PC-9 (cell line): ENCODE results near the gene STAT4. TPM values are rescaled to one million over a fixed set of nuclear protein-coding genes. Genes with fewer than 3 reads are reported as not detected.

ENCODE experiments used
- BruUV-seq: library from RNA; stranded (reverse); fragments of 400-500 nt; replicated peaks from 2 replicates; lab custom pipeline; 2021; lab: Mats Ljungman, UMichigan
- CTCF ChIA-PET: fragments of 300-600 bp; sonication (Branson Sonifier 250); formaldehyde crosslinking; loops from one replicate; lab custom pipeline; 2022; ENCODE audit warnings: antibody characterized with exemption; lab: Charles Lee
- POLR2A ChIA-PET: fragments of 300-600 bp; sonication (Branson Sonifier 250); formaldehyde crosslinking; loops from one replicate; lab custom pipeline; 2022; ENCODE audit warnings: antibody characterized with exemption; ENCODE audit not compliant: unreplicated experiment; lab: Charles Lee
- DNase-seq, 2 experiments: peaks; one replicate each; pipeline versions ENCODE4 v3.0.0 to v3.0.0-alpha.2; 2015 to 2022; ENCODE audit warnings: mixed read lengths in 1 of 2
- H2AFZ ChIP-seq: fragments of 200-600 bp; sonication (generic); 2 replicates; pipeline ENCODE4 v1.8.1; 2017; ENCODE audit warnings: antibody characterized with exemption
- H3F3A ChIP-seq: fragments of 200-600 bp; sonication (generic); 2 replicates; pipeline ENCODE4 v1.8.1; 2017; ENCODE audit warnings: antibody characterized with exemption, mild to moderate bottlenecking, low read depth; ENCODE audit not compliant: insufficient read depth
- H3K27ac ChIP-seq: fragments of 200-600 bp; sonication (generic); 2 replicates; pipeline ENCODE4 v1.6.1; 2016; ENCODE audit warnings: mixed run types
- H3K27me3 ChIP-seq: fragments of 200-600 bp; sonication (generic); 2 replicates; pipeline ENCODE4 v1.6.1; 2016; ENCODE audit warnings: low read depth, mixed run types; ENCODE audit not compliant: insufficient read depth
- H3K36me3 ChIP-seq: fragments of 200-600 bp; sonication (generic); 2 replicates; pipeline ENCODE4 v1.6.1; 2016; ENCODE audit warnings: low read depth, mixed run types
- H3K4me1 ChIP-seq: fragments of 200-600 bp; sonication (generic); replicated peaks from 2 replicates; pipeline ENCODE4 v1.6.1; 2016; ENCODE audit warnings: mixed run types; ENCODE audit not compliant: insufficient read depth
- H3K4me2 ChIP-seq: fragments of 200-600 bp; sonication (generic); 2 replicates; pipeline ENCODE4 v1.6.1; 2017; ENCODE audit warnings: mixed run types
- H3K4me3 ChIP-seq: fragments of 200-600 bp; sonication (generic); 2 replicates; pipeline ENCODE4 v1.6.1; 2016; ENCODE audit warnings: mixed run types
- H3K79me2 ChIP-seq: fragments of 200-600 bp; sonication (generic); 2 replicates; pipeline ENCODE4 v1.6.1; 2017; ENCODE audit warnings: low read depth, mixed run types
- H3K9me2 ChIP-seq: fragments of 200-600 bp; sonication (generic); 2 replicates; pipeline ENCODE4 v1.8.1; 2017; ENCODE audit warnings: mild to moderate bottlenecking; ENCODE audit not compliant: insufficient read depth
- H3K9me3 ChIP-seq: fragments of 200-600 bp; sonication (generic); 2 replicates; pipeline ENCODE4 v1.8.1; 2016; ENCODE audit warnings: low read depth; ENCODE audit not compliant: insufficient read depth
- H4K20me1 ChIP-seq: fragments of 200-600 bp; sonication (generic); 2 replicates; pipeline ENCODE4 v1.8.1; 2017; ENCODE audit not compliant: insufficient read depth
- EZH2 ChIP-seq: fragments of 200-600 bp; sonication (generic); IDR thresholded peaks from 2 replicates; pipeline ENCODE4 v1.8.0; 2017; ENCODE audit warnings: antibody characterized with exemption, low read depth
- intact Hi-C: fragments of 100-400 bp; cut with micrococcal nuclease; formaldehyde crosslinking; loops from one replicate; pipeline ENCODE4 v1.10.0; 2022; ENCODE audit not compliant: unreplicated experiment
- total RNA-seq: library from RNA; stranded (reverse); gene quantifications from 2 replicates; pipeline ENCODE4 v1.2.3, GENCODE V29; 2021
- TF ChIP-seq, protein P1 (sequence below): fragments of 200-600 bp; sonication (generic); conservative IDR thresholded peaks from 2 replicates; pipeline ENCODE4 v1.6.1; 2017; ENCODE audit warnings: mixed run types, antibody characterized with exemption, mild to moderate bottlenecking, moderate library complexity

The STAT4 gene
- total RNA-seq, 1 experiment from 2014 or later: 0.70 TPM

- POLR2A ChIA-PET: no interaction called here
- no peaks in the 10 kb centered on the region for H4K20me1 ChIP-seq
- CTCF ChIA-PET: no interaction called here
- H3F3A ChIP-seq: no peaks in the 10 kb centered on the region
- no peaks in the 10 kb centered on the region for H3K9me2 ChIP-seq
- no peak overlapping the region for H2AFZ ChIP-seq
- no peaks in the 10 kb centered on the region for H3K9me3 ChIP-seq
- intact Hi-C loops: no loop called here
- no TSS peak for BruUV-seq
- no peaks in the 10 kb centered on the region for H3K36me3 ChIP-seq
- DNase-seq: no peak
- no peak overlapping the region for H3K27ac ChIP-seq
- no peaks in the 10 kb centered on the region for H3K27me3 ChIP-seq
- TF ChIP-seq, protein P1, sequence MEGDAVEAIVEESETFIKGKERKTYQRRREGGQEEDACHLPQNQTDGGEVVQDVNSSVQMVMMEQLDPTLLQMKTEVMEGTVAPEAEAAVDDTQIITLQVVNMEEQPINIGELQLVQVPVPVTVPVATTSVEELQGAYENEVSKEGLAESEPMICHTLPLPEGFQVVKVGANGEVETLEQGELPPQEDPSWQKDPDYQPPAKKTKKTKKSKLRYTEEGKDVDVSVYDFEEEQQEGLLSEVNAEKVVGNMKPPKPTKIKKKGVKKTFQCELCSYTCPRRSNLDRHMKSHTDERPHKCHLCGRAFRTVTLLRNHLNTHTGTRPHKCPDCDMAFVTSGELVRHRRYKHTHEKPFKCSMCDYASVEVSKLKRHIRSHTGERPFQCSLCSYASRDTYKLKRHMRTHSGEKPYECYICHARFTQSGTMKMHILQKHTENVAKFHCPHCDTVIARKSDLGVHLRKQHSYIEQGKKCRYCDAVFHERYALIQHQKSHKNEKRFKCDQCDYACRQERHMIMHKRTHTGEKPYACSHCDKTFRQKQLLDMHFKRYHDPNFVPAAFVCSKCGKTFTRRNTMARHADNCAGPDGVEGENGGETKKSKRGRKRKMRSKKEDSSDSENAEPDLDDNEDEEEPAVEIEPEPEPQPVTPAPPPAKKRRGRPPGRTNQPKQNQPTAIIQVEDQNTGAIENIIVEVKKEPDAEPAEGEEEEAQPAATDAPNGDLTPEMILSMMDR: no peak
- no peak for TF ChIP-seq EZH2
- H3K79me2 ChIP-seq: no peaks in the 10 kb centered on the region
- no peak overlapping the region for H3K4me2 ChIP-seq
- H3K4me3 ChIP-seq: no peak overlapping the region
- H3K4me1 ChIP-seq: no peaks in the 10 kb centered on the region
These were observed 84.4 kb downstream of the STAT4 start for GRCh38 chr2:191066197-191066918.

DNA sequence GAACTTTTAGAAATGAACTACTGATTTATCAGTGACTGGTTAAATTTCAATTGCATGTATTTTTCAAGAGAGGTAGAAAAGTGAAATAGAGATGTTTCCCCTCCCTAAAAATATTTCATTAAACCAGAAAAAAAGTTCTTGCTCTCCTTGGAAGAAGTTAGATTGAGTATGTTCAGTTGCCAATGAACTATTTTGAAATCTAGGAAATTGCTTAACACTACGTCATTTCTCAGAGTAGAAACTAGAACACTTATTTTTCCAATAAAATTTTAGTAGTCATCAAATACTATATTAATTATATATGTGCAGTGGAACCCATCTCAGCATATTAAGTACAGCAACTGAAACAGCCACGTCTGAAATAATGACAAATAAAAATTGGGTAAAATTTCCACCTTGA, 85.0 kb downstream of the STAT4 start:
- TF ChIP-seq, protein P1: no peak
- TF ChIP-seq EZH2: no peak
- Histone ChIP-seq H3F3A (no peaks in the 10 kb centered on the region), H3K27ac (no peak overlapping the region), H3K79me2 (no peaks in the 10 kb centered on the region), H3K4me3 (no peak overlapping the region), H2AFZ (no peak overlapping the region), H3K9me3 (no peaks in the 10 kb centered on the region), H3K4me1 (no peaks in the 10 kb centered on the region), H3K4me2 (no peak overlapping the region), H3K27me3 (no peaks in the 10 kb centered on the region), H3K36me3 (no peaks in the 10 kb centered on the region), H4K20me1 (no peaks in the 10 kb centered on the region), H3K9me2 (no peaks in the 10 kb centered on the region)
- no peak for DNase-seq
- CTCF ChIA-PET: no interaction called here
- no TSS peak for BruUV-seq
- intact Hi-C loops: no loop called here
- POLR2A ChIA-PET: no interaction called here

DNA sequence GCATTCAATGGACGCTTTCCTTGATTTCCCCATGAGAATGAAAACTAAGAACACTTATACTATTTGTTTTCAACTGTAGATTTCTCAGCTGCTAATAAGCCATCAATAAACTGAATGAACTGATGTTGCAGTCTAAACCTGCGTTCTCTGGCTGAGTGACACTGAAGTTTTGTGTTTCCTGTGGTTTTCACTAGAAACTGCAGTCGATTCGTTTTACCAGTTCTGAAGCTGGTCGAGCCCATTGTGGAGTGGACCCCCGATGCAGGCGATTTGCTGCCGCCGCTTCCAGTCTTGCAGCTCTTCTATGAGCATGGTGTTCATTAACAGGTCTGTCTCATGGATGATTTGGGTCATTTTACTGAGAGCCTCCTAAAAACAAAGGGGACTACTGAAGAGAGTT, 86.2 kb downstream of the STAT4 start:
- no peaks in the 10 kb centered on the region for H4K20me1 ChIP-seq
- H3K4me3 ChIP-seq: no peak overlapping the region
- H3K27me3 ChIP-seq: no peaks in the 10 kb centered on the region
- intact Hi-C loops: no loop called here
- no peaks in the 10 kb centered on the region for H3K79me2 ChIP-seq
- H3K9me2 ChIP-seq: no peaks in the 10 kb centered on the region
- no peaks in the 10 kb centered on the region for H3K9me3 ChIP-seq
- BruUV-seq: no TSS peak
- H3K4me2 ChIP-seq: no peak overlapping the region
- no peaks in the 10 kb centered on the region for H3F3A ChIP-seq
- DNase-seq: no peak
- TF ChIP-seq, protein P1: no peak
- H3K4me1 ChIP-seq: no peaks in the 10 kb centered on the region
- ChIA-PET CTCF (no interaction called here), POLR2A (no interaction called here)
- no peak overlapping the region for H2AFZ ChIP-seq
- H3K27ac ChIP-seq: no peak overlapping the region
- H3K36me3 ChIP-seq: no peaks in the 10 kb centered on the region
